ENCODE measurements around the gene AKR1D1. TPM values are rescaled to one million over a fixed set of nuclear protein-coding genes. Genes with fewer than 3 reads are reported as not detected.
A peak's percentile ranks its signal among the peaks of the same experiment; 100 is the strongest.

AKR1D1 gene
- total RNA-seq, 4 donors from 2014 or later = not detected

- TF ChIP-seq POLR2A (IDR thresholded peaks at IDR 0.05) = no peak
- no peak for TF ChIP-seq CTCF (IDR thresholded peaks at IDR 0.05)
- no peak for TF ChIP-seq EP300 (IDR thresholded peaks at IDR 0.05)
- no peaks in the 10 kb centered on the region for H3K27me3 ChIP-seq
- no peak overlapping the region for H3K4me3 ChIP-seq
- peaks cover 0 to 8% (median 0%) of the 10 kb centered on the region in 4 donors for H3K4me1 ChIP-seq
- no peaks in the 10 kb centered on the region for H3K36me3 ChIP-seq
- H3K27ac ChIP-seq = no peak overlapping the region
- no peak for DNase-seq (ENCODE audit: low spot score in 2 of 2)
- WGBS, 2 donors = 91 to 94% methylated on average over 6 of the region's 6 CpGs
- H3K9me3 ChIP-seq = peaks cover 0 to 2% (median under 1%) of the 10 kb centered on the region in 4 donors
These were observed 82.7 kb downstream of the AKR1D1 start for GRCh38 chr7:138158739-138159528.

GRCh38 chr7:138161600-138162081 lies 85.4 kb downstream of the AKR1D1 start:
- Histone ChIP-seq H3K4me3 (no peak overlapping the region), H3K27ac (no peak overlapping the region), H3K4me1 (peaks cover 0 to 8% (median 0%) of the 10 kb centered on the region in 4 donors), H3K9me3 (peaks cover 0 to 22% (median 4%) of the 10 kb centered on the region in 4 donors), H3K36me3 (no peaks in the 10 kb centered on the region), H3K27me3 (no peaks in the 10 kb centered on the region)
- TF ChIP-seq EP300 (IDR thresholded peaks at IDR 0.05) (no peak), CTCF (IDR thresholded peaks at IDR 0.05) (peak in 4 of 5 experiments; percentile 17 to 60 (median 48)), POLR2A (IDR thresholded peaks at IDR 0.05) (no peak)
- WGBS, 2 donors = 24 to 29% methylated on average over 4 of the region's 4 CpGs
- peak; percentile 23 to 73 for DNase-seq (ENCODE audit: low spot score in 2 of 2)

- Histone ChIP-seq H3K27ac (no peak overlapping the region), H3K9me3 (peaks cover 0 to 22% (median 4%) of the 10 kb centered on the region in 4 donors), H3K4me1 (peaks cover 0 to 8% (median 0%) of the 10 kb centered on the region in 4 donors), H3K4me3 (no peak overlapping the region), H3K27me3 (no peaks in the 10 kb centered on the region), H3K36me3 (no peaks in the 10 kb centered on the region)
- TF ChIP-seq CTCF (IDR thresholded peaks at IDR 0.05) (no peak), EP300 (IDR thresholded peaks at IDR 0.05) (no peak), POLR2A (IDR thresholded peaks at IDR 0.05) (no peak)
- no peak for DNase-seq (ENCODE audit: low spot score in 2 of 2)
- WGBS, 2 donors = 31 to 34% methylated on average over 1 of the region's 1 CpG
These were observed 86.0 kb downstream of the AKR1D1 start for GRCh38 chr7:138162236-138162635.

GRCh38 chr7:138163800-138164199 lies 87.5 kb downstream of the AKR1D1 start:
- TF ChIP-seq POLR2A (IDR thresholded peaks at IDR 0.05) = no peak
- no peak for TF ChIP-seq EP300 (IDR thresholded peaks at IDR 0.05)
- no peak for TF ChIP-seq CTCF (IDR thresholded peaks at IDR 0.05)
- peaks cover 0 to 8% (median 0%) of the 10 kb centered on the region in 4 donors for H3K4me1 ChIP-seq
- H3K27ac ChIP-seq = no peak overlapping the region
- DNase-seq (ENCODE audit: low spot score in 2 of 2) = no peak
- peaks cover 0 to 22% (median 4%) of the 10 kb centered on the region in 4 donors for H3K9me3 ChIP-seq
- H3K27me3 ChIP-seq = no peaks in the 10 kb centered on the region
- H3K4me3 ChIP-seq = no peak overlapping the region
- WGBS, 2 donors = 91 to 100% methylated on average over 1 of the region's 1 CpG
- no peaks in the 10 kb centered on the region for H3K36me3 ChIP-seq

GRCh38 chr7:138164804-138165203 lies 88.5 kb downstream of the AKR1D1 start:
- Histone ChIP-seq H3K4me1 (peaks cover 0 to 8% (median 0%) of the 10 kb centered on the region in 4 donors), H3K4me3 (no peak overlapping the region), H3K36me3 (no peaks in the 10 kb centered on the region), H3K27me3 (no peaks in the 10 kb centered on the region), H3K9me3 (peaks cover 0 to 22% (median 4%) of the 10 kb centered on the region in 4 donors), H3K27ac (no peak overlapping the region)
- 93 to 94% methylated on average over 3 of the region's 3 CpGs for WGBS, 2 donors
- TF ChIP-seq POLR2A (IDR thresholded peaks at IDR 0.05) (no peak), EP300 (IDR thresholded peaks at IDR 0.05) (no peak), CTCF (IDR thresholded peaks at IDR 0.05) (no peak)
- no peak for DNase-seq (ENCODE audit: low spot score in 2 of 2)
